DMS79 treated with DMSO at 0.1 percent for 48 hours (cell line): ENCODE measurements around the gene BTRC.

Source experiments
- DNase-seq: peaks from one replicate; lab custom pipeline; 2025; lab: John Stamatoyannopoulos, UW

Gene BTRC

GRCh38 chr10:101535949-101536348, 182.0 kb downstream of the BTRC start:
- DNase-seq: no peak

- DNase-seq: no peak
Observed at GRCh38 chr10:101536800-101537199, 182.8 kb downstream of the BTRC start.

- DNase-seq: peak; percentile 51
Observed at GRCh38 chr10:101538446-101538845, 184.5 kb downstream of the BTRC start.

- no peak for DNase-seq
Observed at GRCh38 chr10:101545898-101546297, 191.9 kb downstream of the BTRC start.

GRCh38 chr10:101550965-101551364, 197.0 kb downstream of the BTRC start:
- DNase-seq: no peak

- DNase-seq: no peak
Observed at GRCh38 chr10:101552442-101552841, 198.5 kb downstream of the BTRC start.

GRCh38 chr10:101557541-101557940, 203.6 kb downstream of the BTRC start:
- no peak for DNase-seq

GRCh38 chr10:101558204-101558603, 204.2 kb downstream of the BTRC start:
- no peak for DNase-seq

- DNase-seq: no peak
Observed at GRCh38 chr10:101558671-101559595, 205.0 kb downstream of the BTRC start.

GRCh38 chr10:101559596-101560297, 205.8 kb downstream of the BTRC start:
- no peak for DNase-seq

GRCh38 chr10:101560298-101561067, 206.5 kb downstream of the BTRC start:
- peak; percentile 21 for DNase-seq

- no peak for DNase-seq
Observed at GRCh38 chr10:101561068-101561915, 207.3 kb downstream of the BTRC start.

GRCh38 chr10:101562231-101562630, 208.3 kb downstream of the BTRC start:
- DNase-seq: no peak

GRCh38 chr10:101563007-101563406, 209.0 kb downstream of the BTRC start:
- DNase-seq: no peak

- DNase-seq: no peak
Observed at GRCh38 chr10:101563497-101564040, 209.6 kb downstream of the BTRC start.

GRCh38 chr10:101564490-101564991, 210.6 kb downstream of the BTRC start:
- DNase-seq: no peak

GRCh38 chr10:101565370-101565900, 211.5 kb downstream of the BTRC start:
- no peak for DNase-seq

- DNase-seq: peak; percentile 30
Observed at GRCh38 chr10:101565936-101566332, 212.0 kb downstream of the BTRC start.

GRCh38 chr10:101566333-101567164, 212.6 kb downstream of the BTRC start:
- peak; percentile 30 for DNase-seq
